ENCODE measurements around the gene FAM124B. TPM values are rescaled to one million over a fixed set of nuclear protein-coding genes. Genes with fewer than 3 reads are reported as not detected.

FAM124B gene
- total and polyA plus RNA-seq, 5 donors: 0.44 to 2.1 (median 1.1) TPM

GRCh38 chr2:224359569-224359968 is 42.3 kb downstream of the FAM124B start:
- no peak for ATAC-seq
- no peaks in the 10 kb centered on the region for H3K9me3 ChIP-seq (ENCODE audit: control insufficient read depth, low read length)
- WGBS: 77% methylated on average over 3 of the region's 3 CpGs
- H3K4me3 ChIP-seq (ENCODE audit: low read length): no peak overlapping the region
- H3K27ac ChIP-seq (ENCODE audit: low read length): no peak overlapping the region
- intact Hi-C loops (cut with DNase I): loop anchor here in 3 of 4 donors (2.0 to 10.0 kb wide), 5 partner anchors 85 to 423 kb away; no protein-coding TSS in a partner anchor
- DNase-seq: no peak
- no peaks in the 10 kb centered on the region for H3K27me3 ChIP-seq (ENCODE audit: control insufficient read depth, insufficient read depth)
- H3K4me1 ChIP-seq (ENCODE audit: control insufficient read depth, insufficient read depth, low read length): no peaks in the 10 kb centered on the region

DNA sequence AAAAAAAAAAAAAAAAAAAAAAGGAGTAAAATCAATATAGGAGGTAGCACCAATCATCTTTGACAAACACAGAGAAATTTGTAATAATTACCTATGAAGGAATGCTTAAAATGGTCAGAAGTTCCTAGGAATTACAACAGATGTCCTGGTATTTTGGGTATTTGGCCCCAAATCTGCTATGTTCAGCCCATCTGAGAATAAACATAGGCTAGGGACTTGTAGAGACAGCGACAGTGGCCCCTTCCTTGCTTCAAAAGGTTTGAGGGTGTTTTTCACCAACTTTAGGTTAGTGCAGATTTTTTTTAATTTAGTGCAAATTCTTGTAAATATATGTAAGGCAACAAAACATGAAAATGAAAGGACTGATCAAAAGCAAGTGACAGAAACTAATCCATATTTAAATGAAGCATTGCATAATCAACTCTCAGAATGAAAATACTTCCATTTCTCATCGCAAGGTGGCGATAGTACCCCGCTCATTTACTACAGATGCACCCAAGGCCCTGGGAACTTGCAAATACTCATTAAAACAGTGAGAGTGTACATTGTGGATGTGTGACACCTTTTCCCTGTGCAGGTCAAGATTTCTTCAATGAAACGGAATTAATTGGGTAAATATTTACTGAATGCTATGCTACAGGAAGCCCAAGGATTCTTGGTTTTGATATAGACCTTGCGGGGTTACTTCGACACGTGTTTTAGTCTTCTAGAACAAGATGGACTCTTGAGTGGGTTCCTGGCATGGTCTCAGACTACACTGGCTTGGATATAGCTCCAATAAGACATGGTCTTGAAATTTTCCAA is 44.6 kb downstream of the FAM124B start:
- peak; percentile 57 to 73 for ATAC-seq
- H3K27me3 ChIP-seq (ENCODE audit: control insufficient read depth, insufficient read depth): no peaks in the 10 kb centered on the region
- H3K4me1 ChIP-seq (ENCODE audit: control insufficient read depth, insufficient read depth, low read length): no peaks in the 10 kb centered on the region
- DNase-seq: no peak
- H3K4me3 ChIP-seq (ENCODE audit: low read length): no peak overlapping the region
- WGBS: 48% methylated on average over 8 of the region's 8 CpGs
- intact Hi-C loops (cut with DNase I): loop anchor here in 3 of 4 donors (2.0 to 10.0 kb wide), 5 partner anchors 88 to 425 kb away; no protein-coding TSS in a partner anchor
- no peaks in the 10 kb centered on the region for H3K9me3 ChIP-seq (ENCODE audit: control insufficient read depth, low read length)
- no peak overlapping the region for H3K27ac ChIP-seq (ENCODE audit: low read length)

- H3K9me3 ChIP-seq (ENCODE audit: control insufficient read depth, low read length): no peaks in the 10 kb centered on the region
- no peak overlapping the region for H3K4me3 ChIP-seq (ENCODE audit: low read length)
- intact Hi-C loops (cut with DNase I): loop anchor here in 3 of 4 donors (5.0 to 10.0 kb wide), 4 partner anchors 90 to 428 kb away; no protein-coding TSS in a partner anchor
- no peak overlapping the region for H3K27ac ChIP-seq (ENCODE audit: low read length)
- 64% methylated on average over 13 of the region's 13 CpGs for WGBS
- H3K27me3 ChIP-seq (ENCODE audit: control insufficient read depth, insufficient read depth): no peaks in the 10 kb centered on the region
- DNase-seq: peak in 1 of 3 donors; percentile 54
- no peak for ATAC-seq
- H3K4me1 ChIP-seq (ENCODE audit: control insufficient read depth, insufficient read depth, low read length): no peaks in the 10 kb centered on the region
Measured at GRCh38 chr2:224354632-224355211, 47.2 kb downstream of the FAM124B start.

- H3K4me3 ChIP-seq (ENCODE audit: low read length): no peak overlapping the region
- no peaks in the 10 kb centered on the region for H3K27me3 ChIP-seq (ENCODE audit: control insufficient read depth, insufficient read depth)
- WGBS: 98% methylated on average over 1 of the region's 1 CpG
- intact Hi-C loops (cut with DNase I): loop anchor here in 1 of 4 donors (10.0 kb wide), 1 partner anchor 94 kb away; no protein-coding TSS in a partner anchor
- ATAC-seq (no peak), DNase-seq (no peak)
- no peaks in the 10 kb centered on the region for H3K9me3 ChIP-seq (ENCODE audit: control insufficient read depth, low read length)
- H3K4me1 ChIP-seq (ENCODE audit: control insufficient read depth, insufficient read depth, low read length): no peaks in the 10 kb centered on the region
- H3K27ac ChIP-seq (ENCODE audit: low read length): no peak overlapping the region
Measured at GRCh38 chr2:224350703-224351102, 51.2 kb downstream of the FAM124B start.

DNA sequence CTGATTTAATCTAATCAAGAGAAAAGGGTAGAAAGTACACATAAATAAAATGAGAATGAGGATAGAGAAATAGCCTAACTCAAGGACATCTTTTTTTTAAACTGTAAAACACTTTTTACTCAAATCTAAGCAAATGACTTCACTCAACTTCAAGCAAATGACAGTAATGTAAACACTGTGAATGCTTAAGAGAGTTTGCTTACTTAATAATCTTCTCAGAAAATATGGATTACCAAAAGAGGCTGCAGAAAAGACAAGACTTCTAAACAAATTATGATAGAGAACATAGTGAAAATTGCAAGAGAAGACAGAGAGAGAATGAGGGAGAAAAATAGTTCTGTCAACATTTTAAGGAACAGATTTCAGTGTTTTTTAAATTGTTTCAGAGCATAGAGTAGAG is 52.5 kb downstream of the FAM124B start:
- ATAC-seq: no peak
- intact Hi-C loops (cut with DNase I): no loop called here
- no peak overlapping the region for H3K27ac ChIP-seq (ENCODE audit: low read length)
- H3K27me3 ChIP-seq (ENCODE audit: control insufficient read depth, insufficient read depth): no peaks in the 10 kb centered on the region
- H3K4me3 ChIP-seq (ENCODE audit: low read length): no peak overlapping the region
- H3K9me3 ChIP-seq (ENCODE audit: control insufficient read depth, low read length): no peaks in the 10 kb centered on the region
- H3K4me1 ChIP-seq (ENCODE audit: control insufficient read depth, insufficient read depth, low read length): no peaks in the 10 kb centered on the region
- DNase-seq: no peak

GRCh38 chr2:224347176-224348051 is 54.5 kb downstream of the FAM124B start:
- no peak for ATAC-seq
- WGBS: 84% methylated on average over 4 of the region's 4 CpGs
- H3K9me3 ChIP-seq (ENCODE audit: control insufficient read depth, low read length): no peaks in the 10 kb centered on the region
- no peak overlapping the region for H3K27ac ChIP-seq (ENCODE audit: low read length)
- no peaks in the 10 kb centered on the region for H3K27me3 ChIP-seq (ENCODE audit: control insufficient read depth, insufficient read depth)
- H3K4me1 ChIP-seq (ENCODE audit: control insufficient read depth, insufficient read depth, low read length): no peaks in the 10 kb centered on the region
- H3K4me3 ChIP-seq (ENCODE audit: low read length): no peak overlapping the region
- no peak for DNase-seq
- intact Hi-C loops (cut with DNase I): no loop called here

DNA sequence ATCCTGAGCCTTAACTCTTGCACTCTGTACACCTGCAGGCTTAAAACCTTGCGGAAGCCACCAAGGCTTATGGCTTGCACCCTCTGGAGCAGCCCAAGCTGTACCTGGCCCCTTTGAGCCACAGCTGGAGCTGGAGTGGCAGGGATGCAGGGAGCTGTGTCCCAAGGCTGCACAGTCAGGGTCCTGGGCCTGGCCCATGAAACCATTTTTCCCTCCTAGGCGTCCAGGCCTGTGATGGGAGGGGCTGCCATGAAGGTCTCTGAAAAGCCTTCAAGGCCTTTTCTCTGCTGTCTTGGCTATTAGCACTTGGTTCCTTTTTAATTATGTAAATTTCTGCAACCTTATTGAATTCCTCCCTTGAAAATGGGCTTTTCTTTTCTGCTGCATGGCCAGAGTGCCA is 56.4 kb downstream of the FAM124B start:
- H3K27me3 ChIP-seq (ENCODE audit: control insufficient read depth, insufficient read depth): no peaks in the 10 kb centered on the region
- intact Hi-C loops (cut with DNase I): no loop called here
- DNase-seq (no peak), ATAC-seq (no peak)
- no peaks in the 10 kb centered on the region for H3K4me1 ChIP-seq (ENCODE audit: control insufficient read depth, insufficient read depth, low read length)
- no peak overlapping the region for H3K27ac ChIP-seq (ENCODE audit: low read length)
- no peak overlapping the region for H3K4me3 ChIP-seq (ENCODE audit: low read length)
- 73% methylated on average over 2 of the region's 2 CpGs for WGBS
- no peaks in the 10 kb centered on the region for H3K9me3 ChIP-seq (ENCODE audit: control insufficient read depth, low read length)

DNA sequence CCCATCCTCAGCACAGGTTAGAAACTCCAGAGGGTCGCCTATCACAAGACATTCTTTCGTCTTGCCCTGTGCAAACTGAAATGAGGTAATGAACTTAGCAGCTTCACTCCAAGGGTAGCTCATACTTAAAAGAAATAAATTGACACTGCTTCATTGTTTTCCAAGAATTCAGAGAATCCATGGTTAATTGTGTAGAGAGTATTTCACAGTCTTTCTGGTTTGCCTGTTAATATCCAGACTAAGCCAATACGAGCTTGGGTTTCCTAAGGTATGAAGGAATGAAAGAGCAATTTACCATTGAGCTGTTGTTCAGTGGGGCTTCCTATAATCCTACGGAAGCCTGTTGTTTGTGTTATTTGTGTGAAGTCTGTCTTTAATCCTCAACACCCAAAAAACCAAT is 58.7 kb downstream of the FAM124B start:
- H3K27me3 ChIP-seq (ENCODE audit: control insufficient read depth, insufficient read depth): no peaks in the 10 kb centered on the region
- H3K27ac ChIP-seq (ENCODE audit: low read length): no peak overlapping the region
- DNase-seq (no peak), ATAC-seq (no peak)
- no peaks in the 10 kb centered on the region for H3K4me1 ChIP-seq (ENCODE audit: control insufficient read depth, insufficient read depth, low read length)
- no peak overlapping the region for H3K4me3 ChIP-seq (ENCODE audit: low read length)
- H3K9me3 ChIP-seq (ENCODE audit: control insufficient read depth, low read length): no peaks in the 10 kb centered on the region
- 53% methylated on average over 4 of the region's 4 CpGs for WGBS
- intact Hi-C loops (cut with DNase I): no loop called here

DNA sequence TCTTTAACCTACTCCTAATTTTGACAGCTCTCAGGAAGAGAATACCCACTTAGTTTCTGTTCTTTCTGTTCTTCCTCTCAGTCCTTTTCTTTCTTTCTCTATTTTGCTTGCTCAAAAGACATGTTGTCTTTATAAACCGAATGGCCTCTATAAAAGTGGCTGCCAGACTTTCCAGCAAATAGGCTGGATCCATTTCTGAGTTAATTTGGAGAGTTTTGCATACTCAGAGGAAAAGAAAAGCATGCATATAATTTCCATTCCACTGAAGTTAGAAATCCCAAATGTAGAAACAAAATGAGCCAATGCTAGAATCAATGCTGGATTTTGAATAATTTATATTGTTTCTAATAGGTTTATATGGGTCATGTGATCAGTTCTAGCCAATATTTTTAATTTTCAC is 65.9 kb downstream of the FAM124B start:
- ATAC-seq: no peak
- 59% methylated on average over 1 of the region's 1 CpG for WGBS
- no peaks in the 10 kb centered on the region for H3K9me3 ChIP-seq (ENCODE audit: control insufficient read depth, low read length)

GRCh38 chr2:224334726-224335125 is 67.2 kb downstream of the FAM124B start:
- Histone ChIP-seq H3K4me3 (ENCODE audit: low read length) (no peak overlapping the region), H3K27ac (ENCODE audit: low read length) (no peak overlapping the region), H3K27me3 (ENCODE audit: control insufficient read depth, insufficient read depth) (no peaks in the 10 kb centered on the region), H3K9me3 (ENCODE audit: control insufficient read depth, low read length) (no peaks in the 10 kb centered on the region), H3K4me1 (ENCODE audit: control insufficient read depth, insufficient read depth, low read length) (no peaks in the 10 kb centered on the region)
- ATAC-seq (no peak), DNase-seq (no peak)
- intact Hi-C loops (cut with DNase I): no loop called here
- 63% methylated on average over 2 of the region's 2 CpGs for WGBS

More for the DNA sequence above, 65.9 kb downstream of the FAM124B start:
- Histone ChIP-seq H3K27ac (ENCODE audit: low read length) (no peak overlapping the region), H3K4me1 (ENCODE audit: control insufficient read depth, insufficient read depth, low read length) (no peaks in the 10 kb centered on the region), H3K27me3 (ENCODE audit: control insufficient read depth, insufficient read depth) (no peaks in the 10 kb centered on the region), H3K4me3 (ENCODE audit: low read length) (no peak overlapping the region)
- intact Hi-C loops (cut with DNase I): no loop called here
- DNase-seq: no peak
